HG02938 (cell line): ENCODE data around the gene PCNT.
"Not testable (repeated sequence)": the region's sequence is repeated elsewhere in the genome, so short reads cannot be mapped to it uniquely, and the experiment has no call there.

Experiments used
- ATAC-seq: cut with Tn5 transposase; IDR thresholded peaks from one replicate; pipeline ENCODE4 v1.9.1; 2021; ENCODE audit warnings: mild to moderate bottlenecking, moderate library complexity; ENCODE audit not compliant: unreplicated experiment

PCNT gene

GRCh38 chr21:46423546-46424038 is 99.6 kb downstream of the PCNT start:
- ATAC-seq, result no peak

GRCh38 chr21:46424039-46424591 is 100.2 kb downstream of the PCNT start:
- no peak for ATAC-seq

GRCh38 chr21:46424621-46425020 is 100.7 kb downstream of the PCNT start:
- no peak for ATAC-seq

GRCh38 chr21:46425041-46425440 is 101.1 kb downstream of the PCNT start:
- no peak for ATAC-seq

GRCh38 chr21:46425571-46425970 is 101.6 kb downstream of the PCNT start:
- no peak for ATAC-seq

GRCh38 chr21:46426313-46427046 is 102.5 kb downstream of the PCNT start:
- no peak for ATAC-seq

DNA sequence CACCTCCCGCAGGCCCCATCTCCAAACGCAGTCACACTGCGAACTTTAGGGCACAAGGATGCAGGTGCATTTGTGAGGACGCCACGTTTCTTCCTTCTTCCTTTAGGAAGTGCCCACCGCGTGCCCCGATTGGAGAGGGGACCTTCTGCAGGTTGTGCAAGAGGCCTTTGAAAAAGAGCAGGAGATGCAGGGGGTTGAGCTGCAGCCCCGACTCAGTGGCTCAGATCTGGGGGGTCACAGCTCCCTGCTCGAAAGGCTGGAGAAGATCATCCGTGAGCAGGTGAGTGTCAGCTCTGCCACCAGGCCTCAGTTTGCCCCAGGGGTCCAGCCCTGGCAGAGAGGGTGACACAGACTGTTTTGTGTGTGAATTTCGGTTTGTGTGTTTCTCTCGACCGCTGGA is 103.6 kb downstream of the PCNT start:
- ATAC-seq, result no peak

DNA sequence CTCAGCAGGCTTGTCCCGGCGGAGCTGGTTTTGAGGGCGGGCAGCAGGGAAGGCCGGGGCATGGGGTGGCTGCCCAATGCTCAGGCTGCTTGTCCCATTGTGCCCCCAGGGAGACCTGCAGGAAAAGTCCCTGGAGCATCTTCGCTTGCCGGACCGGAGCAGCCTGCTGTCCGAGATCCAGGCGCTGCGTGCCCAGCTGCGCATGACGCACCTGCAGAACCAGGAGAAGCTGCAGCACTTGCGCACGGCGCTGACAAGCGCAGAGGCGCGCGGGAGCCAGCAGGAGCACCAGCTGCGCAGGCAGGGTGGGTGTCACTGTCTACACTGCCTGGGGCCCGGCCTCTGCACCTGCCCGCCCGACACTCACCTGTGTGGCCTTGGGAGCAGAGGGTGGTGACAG is 104.3 kb downstream of the PCNT start:
- no peak for ATAC-seq

GRCh38 chr21:46428987-46429710 is 105.2 kb downstream of the PCNT start:
- ATAC-seq, result no peak

- no peak for ATAC-seq
Observed at GRCh38 chr21:46429754-46430681, 106.1 kb downstream of the PCNT start.

DNA sequence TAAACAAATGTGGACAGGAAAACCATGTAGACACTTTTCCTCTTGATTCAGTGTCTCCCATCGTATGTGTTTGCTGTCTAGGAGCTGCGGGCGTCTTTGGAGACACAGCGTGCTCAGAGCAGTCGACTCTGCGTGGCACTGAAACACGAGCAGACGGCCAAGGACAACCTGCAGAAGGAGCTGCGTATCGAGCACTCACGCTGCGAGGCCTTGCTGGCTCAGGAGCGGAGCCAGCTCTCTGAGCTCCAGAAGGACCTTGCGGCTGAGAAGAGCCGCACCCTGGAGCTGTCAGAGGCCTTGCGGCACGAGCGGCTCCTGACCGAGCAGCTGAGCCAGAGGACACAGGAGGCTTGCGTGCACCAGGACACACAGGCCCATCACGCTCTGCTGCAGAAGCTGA is 107.5 kb downstream of the PCNT start:
- no peak for ATAC-seq

GRCh38 chr21:46431884-46432488 is 108.0 kb downstream of the PCNT start:
- ATAC-seq, result no peak

GRCh38 chr21:46433116-46433515 is 109.2 kb downstream of the PCNT start:
- not testable (repeated sequence) for ATAC-seq

- ATAC-seq, result no peak
Observed at GRCh38 chr21:46434322-46434958, 110.5 kb downstream of the PCNT start.

DNA sequence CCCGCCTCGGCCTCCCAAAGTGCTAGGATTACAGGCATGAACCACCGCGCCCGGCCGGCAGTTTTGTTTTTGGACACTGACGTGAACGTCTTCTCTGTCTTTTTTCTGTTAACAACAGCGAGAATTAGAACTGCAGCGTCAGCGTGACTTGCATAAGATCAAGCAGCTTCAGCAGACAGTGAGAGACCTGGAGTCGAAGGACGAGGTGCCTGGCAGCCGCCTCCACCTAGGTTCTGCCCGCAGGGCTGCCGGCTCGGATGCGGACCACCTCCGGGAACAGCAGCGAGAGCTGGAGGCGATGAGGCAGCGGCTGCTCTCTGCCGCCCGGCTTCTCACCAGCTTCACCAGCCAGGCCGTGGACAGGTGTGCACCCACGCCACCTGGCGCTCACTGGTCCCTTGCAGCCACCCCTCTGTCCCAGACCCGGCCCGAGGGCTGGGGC is 111.9 kb downstream of the PCNT start:
- ATAC-seq, result no peak

DNA sequence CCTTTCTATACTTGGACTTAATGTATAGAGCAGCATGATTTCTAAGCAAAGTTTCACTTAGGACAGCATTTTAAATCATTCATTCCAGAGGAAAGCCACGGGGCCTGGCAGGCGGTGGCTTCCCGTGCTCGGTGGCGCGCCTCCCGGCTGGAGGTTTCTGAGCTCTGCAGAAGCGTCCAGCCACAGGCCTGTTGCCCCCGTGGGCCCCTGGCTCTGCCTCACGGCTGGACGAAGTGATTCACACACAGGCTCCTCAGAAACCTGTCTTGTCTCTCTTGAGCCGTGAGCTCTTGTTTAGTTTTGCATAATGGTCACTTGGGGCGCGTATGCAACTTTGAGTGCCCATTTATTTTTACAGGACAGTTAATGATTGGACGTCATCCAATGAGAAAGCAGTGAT is 112.7 kb downstream of the PCNT start:
- no peak for ATAC-seq

- ATAC-seq, result no peak
Observed at GRCh38 chr21:46437096-46437498, 113.1 kb downstream of the PCNT start.

GRCh38 chr21:46437511-46437910 is 113.6 kb downstream of the PCNT start:
- no peak for ATAC-seq

GRCh38 chr21:46438241-46438640 is 114.3 kb downstream of the PCNT start:
- no peak for ATAC-seq

- ATAC-seq, result no peak
Observed at GRCh38 chr21:46439906-46440305, 116.0 kb downstream of the PCNT start.
